Adrenal gland (tissue), 12 donors: ENCODE data around the gene ANKRD40CL. TPM values are rescaled to one million over a fixed set of nuclear protein-coding genes. Genes with fewer than 3 reads are reported as not detected.

ENCODE experiments used
- DNase-seq, 7 donors: peaks; one replicate each; pipeline ENCODE4 v3.0.0-alpha.2; 2019 to 2020
- H3K27ac ChIP-seq, 5 donors: fragments of 200-600 bp; sonication (generic) in 4 of 5; 1 replicate in 3 of 5; 2 replicates in 2 of 5; pipeline versions ENCODE4 v1.5.1 to v1.8.0; 2016 to 2020; ENCODE audit warnings: mild to moderate bottlenecking in 1 of 5
- H3K27me3 ChIP-seq: fragments of 200-600 bp; 2 replicates; pipeline ENCODE4 v1.8.0; 2021
- H3K36me3 ChIP-seq, 2 donors: fragments of 200-600 bp; replicated peaks in 1 of 2; 1 replicate in 1 of 2; 2 replicates in 1 of 2; pipeline versions ENCODE4 v1.5.1 to v1.8.0; 2018 to 2022
- H3K4me1 ChIP-seq, 2 donors: fragments of 200-600 bp; replicated peaks in 1 of 2; 1 replicate in 1 of 2; 2 replicates in 1 of 2; pipeline versions ENCODE4 v1.5.1 to v1.8.0; 2018 to 2021
- H3K4me3 ChIP-seq, 4 donors: fragments of 200-600 bp; sonication (generic) in 3 of 4; one replicate each; pipeline ENCODE4 v1.5.1; 2016 to 2018
- H3K9me3 ChIP-seq, 3 donors: fragments of 200-600 bp; sonication (generic) in 1 of 3; replicated peaks in 1 of 3; 1 replicate in 2 of 3; 2 replicates in 1 of 3; pipeline versions ENCODE4 v1.5.1 to v1.8.0; 2016 to 2021
- POLR2A ChIP-seq, 2 donors: fragments of 450-650 bp; IDR thresholded peaks; one replicate each; pipeline ENCODE4 v1.6.1; 2017; ENCODE audit warnings: antibody characterized with exemption in 2 of 2, mild to moderate bottlenecking in 2 of 2, moderate library complexity in 1 of 2
- WGBS, 4 donors: extraction: QIAGEN DNeasy Blood & Tissue Kit in 2 of 4; methylation state at CpG; one replicate each; pipeline versions ENCODE4 v1.1.5 to v1.1.7; 2013 to 2017; 5-methylcytosine and 5-hydroxymethylcytosine counted together
- intact Hi-C, 2 donors: fragments of 100-400 bp; cut with DNase I; formaldehyde crosslinking; loops; one replicate each; pipeline versions ENCODE4 v1.14.1 to v1.15.0; 2022 to 2023
- polyA plus RNA-seq, 3 donors: library from polyadenylated mRNA; stranded (reverse); fragments of 200-250 nt in 2 of 3; fragments of 350-450 nt in 1 of 3; fragmentation: Illumina TruSeq in 1 of 3; extraction: RNeasy Lipid Tissue Mini Kit (QIAGEN cat#74804) in 1 of 3; gene quantifications; one replicate each; pipeline ENCODE4 v1.2.3, GENCODE V29; 2013 to 2014
- total RNA-seq, 9 donors: library from RNA; depleted of rRNA in 4 of 9; stranded (reverse); fragments of >200 nt in 4 of 9; fragments of 120-200 nt in 1 of 9; fragmentation: NEBNext Ultra II Directional in 1 of 9; extraction: Animal tissue kit (Norgen Biotek cat#: 25700) in 1 of 9; gene quantifications; one replicate each; pipeline versions ENCODE4 v1.1.0 to v1.2.4, GENCODE V29; 2013 to 2023
- TF ChIP-seq, protein P1 (sequence below), 6 experiments: fragments of 450-650 bp in 4 of 6; fragments of 200-600 bp in 2 of 6; sonication (generic) in 1 of 6; IDR thresholded peaks; 1 replicate in 5 of 6; 2 replicates in 1 of 6; pipeline versions ENCODE4 v1.5.1 to v1.8.0; 2016 to 2021; ENCODE audit warnings: antibody characterized with exemption in 6 of 6, mild to moderate bottlenecking in 2 of 6, moderate library complexity in 1 of 6
- donor health status: healthy with polysubstance abuse.
- donor health status: Bipolar disorder and iron deficiency.
- donor health status: DM: yes; HTN: yes; CAD: no.
- donor health status: DM: no; HTN: no; CAD: no.
- donor health status: DM: no; HTN: no; CAD: no.
- donor health status: DM: yes; HTN: yes; CAD: no.

ANKRD40CL gene
- total and polyA plus RNA-seq, 12 donors: not detected

DNA sequence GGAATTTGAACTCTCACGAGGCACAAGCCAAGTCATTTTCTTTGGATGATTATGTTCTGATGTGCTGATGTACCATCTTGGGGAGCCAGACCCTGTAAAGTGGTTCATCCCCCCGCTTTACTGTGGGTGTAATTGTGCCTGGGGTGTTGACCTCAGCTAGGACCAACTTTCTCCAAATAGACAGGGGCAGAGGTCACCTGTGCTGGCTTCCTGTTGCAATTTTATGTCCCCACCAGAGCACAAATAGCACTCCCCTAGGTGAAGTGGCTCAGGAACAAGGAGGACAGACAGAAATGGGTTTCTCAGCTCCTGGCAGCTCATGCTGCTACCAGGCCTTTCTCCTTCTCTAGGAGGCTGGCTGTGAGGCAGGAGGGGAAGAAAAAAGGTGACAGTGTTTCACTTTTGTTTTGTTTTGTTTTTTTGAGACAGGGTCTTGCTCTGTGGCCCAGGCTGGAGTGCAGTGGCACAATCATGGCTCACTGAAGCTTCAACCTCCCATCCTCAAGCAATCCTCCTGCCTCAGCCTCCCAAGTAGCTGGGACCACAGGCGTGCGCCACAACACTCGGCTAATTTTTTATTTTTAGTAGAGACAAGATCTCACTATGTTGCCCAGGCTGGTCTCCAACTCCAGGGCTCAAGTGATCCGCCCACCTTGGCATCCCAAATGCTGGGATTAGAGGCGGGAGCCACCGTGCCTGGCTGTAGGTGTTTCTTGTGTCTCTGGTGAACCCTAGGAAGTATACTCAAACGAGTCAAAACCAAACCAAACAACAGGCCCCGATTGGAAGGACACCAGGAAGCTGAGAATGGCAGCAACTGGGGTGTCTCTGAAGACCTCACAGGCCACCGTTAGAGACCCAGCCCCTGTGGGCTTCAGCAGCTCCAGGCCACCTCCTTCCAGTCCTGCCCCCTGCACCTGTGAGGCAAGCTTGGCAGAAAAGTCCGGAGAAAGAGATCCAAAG, 35.6 kb upstream of the ANKRD40CL start:
- TF ChIP-seq, protein P1, sequence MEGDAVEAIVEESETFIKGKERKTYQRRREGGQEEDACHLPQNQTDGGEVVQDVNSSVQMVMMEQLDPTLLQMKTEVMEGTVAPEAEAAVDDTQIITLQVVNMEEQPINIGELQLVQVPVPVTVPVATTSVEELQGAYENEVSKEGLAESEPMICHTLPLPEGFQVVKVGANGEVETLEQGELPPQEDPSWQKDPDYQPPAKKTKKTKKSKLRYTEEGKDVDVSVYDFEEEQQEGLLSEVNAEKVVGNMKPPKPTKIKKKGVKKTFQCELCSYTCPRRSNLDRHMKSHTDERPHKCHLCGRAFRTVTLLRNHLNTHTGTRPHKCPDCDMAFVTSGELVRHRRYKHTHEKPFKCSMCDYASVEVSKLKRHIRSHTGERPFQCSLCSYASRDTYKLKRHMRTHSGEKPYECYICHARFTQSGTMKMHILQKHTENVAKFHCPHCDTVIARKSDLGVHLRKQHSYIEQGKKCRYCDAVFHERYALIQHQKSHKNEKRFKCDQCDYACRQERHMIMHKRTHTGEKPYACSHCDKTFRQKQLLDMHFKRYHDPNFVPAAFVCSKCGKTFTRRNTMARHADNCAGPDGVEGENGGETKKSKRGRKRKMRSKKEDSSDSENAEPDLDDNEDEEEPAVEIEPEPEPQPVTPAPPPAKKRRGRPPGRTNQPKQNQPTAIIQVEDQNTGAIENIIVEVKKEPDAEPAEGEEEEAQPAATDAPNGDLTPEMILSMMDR (IDR thresholded peaks at IDR 0.05): no peak
- TF ChIP-seq POLR2A (IDR thresholded peaks at IDR 0.05): no peak
- Histone ChIP-seq H3K27me3 (no peaks in the 10 kb centered on the region), H3K4me3 (no peak overlapping the region), H3K36me3 (no peaks in the 10 kb centered on the region), H3K27ac (no peak overlapping the region), H3K9me3 (no peaks in the 10 kb centered on the region), H3K4me1 (no peaks in the 10 kb centered on the region)
- DNase-seq: no peak
- WGBS, 4 donors: 85 to 94% (median 86%) methylated on average over 7 to 12 of the region's 12 CpGs
- intact Hi-C loops: no loop called here

DNA sequence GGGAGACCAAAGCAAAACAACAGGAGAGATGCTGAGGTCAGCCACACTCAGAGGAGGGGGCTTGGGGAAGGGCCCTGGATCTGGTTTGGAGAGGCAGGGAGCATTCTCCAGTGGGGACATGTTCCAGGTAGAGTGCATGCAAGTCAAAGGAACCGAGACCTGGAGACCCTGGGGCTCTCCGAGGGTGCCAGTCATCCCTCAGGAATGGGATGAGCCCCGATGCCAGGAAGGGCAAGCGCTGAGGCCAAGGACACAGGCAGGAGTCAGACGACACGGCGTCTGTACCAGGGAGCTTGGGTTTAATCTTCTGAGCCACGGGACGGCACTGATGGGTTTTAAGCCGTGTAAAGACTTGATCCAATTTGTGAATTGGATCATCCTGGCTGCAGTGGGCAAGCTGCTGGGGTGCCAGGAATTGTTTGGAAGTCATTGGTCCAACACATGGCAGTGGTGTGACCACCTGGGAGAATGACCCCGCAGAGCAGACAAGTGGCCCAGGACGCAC, 32.9 kb upstream of the ANKRD40CL start:
- Histone ChIP-seq H3K4me3 (no peak overlapping the region), H3K27me3 (no peaks in the 10 kb centered on the region), H3K4me1 (no peaks in the 10 kb centered on the region), H3K27ac (no peak overlapping the region), H3K9me3 (no peaks in the 10 kb centered on the region), H3K36me3 (no peaks in the 10 kb centered on the region)
- no peak for TF ChIP-seq POLR2A (IDR thresholded peaks at IDR 0.05)
- TF ChIP-seq, protein P1 (IDR thresholded peaks at IDR 0.05): no peak
- intact Hi-C loops: no loop called here
- peak in 5 of 7 donors; percentile 25 to 48 (median 44) for DNase-seq
- 61 to 85% (median 65%) methylated on average over 9 to 12 of the region's 12 CpGs for WGBS, 4 donors

DNA sequence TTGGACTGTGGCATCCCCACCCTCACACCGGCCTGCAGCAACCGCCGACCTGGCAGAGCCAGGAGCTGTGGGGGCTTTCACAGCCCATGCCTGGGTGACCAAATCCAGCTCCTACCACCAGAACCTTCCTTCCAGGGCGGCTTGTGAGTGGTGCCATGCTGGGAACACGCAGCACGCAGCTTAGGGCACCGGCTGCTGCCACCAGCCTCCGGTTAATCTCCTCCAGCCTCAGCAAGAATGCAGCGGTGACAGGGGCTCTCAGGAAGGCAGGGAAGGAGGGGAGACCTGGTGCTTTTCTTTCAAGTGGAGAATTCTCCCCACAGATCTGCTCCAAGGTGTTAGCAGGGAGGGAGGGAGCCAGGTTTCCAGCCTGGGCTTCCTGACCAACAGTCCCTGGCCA, 32.3 kb upstream of the ANKRD40CL start:
- intact Hi-C loops: no loop called here
- H3K27me3 ChIP-seq: no peaks in the 10 kb centered on the region
- no peaks in the 10 kb centered on the region for H3K36me3 ChIP-seq
- TF ChIP-seq, protein P1 (IDR thresholded peaks at IDR 0.05): no peak
- TF ChIP-seq POLR2A (IDR thresholded peaks at IDR 0.05): no peak
- no peaks in the 10 kb centered on the region for H3K4me1 ChIP-seq
- DNase-seq: no peak
- WGBS, 4 donors: 77 to 94% (median 89%) methylated on average over 3 to 9 of the region's 9 CpGs
- H3K4me3 ChIP-seq: no peak overlapping the region
- no peaks in the 10 kb centered on the region for H3K9me3 ChIP-seq
- H3K27ac ChIP-seq: no peak overlapping the region

DNA sequence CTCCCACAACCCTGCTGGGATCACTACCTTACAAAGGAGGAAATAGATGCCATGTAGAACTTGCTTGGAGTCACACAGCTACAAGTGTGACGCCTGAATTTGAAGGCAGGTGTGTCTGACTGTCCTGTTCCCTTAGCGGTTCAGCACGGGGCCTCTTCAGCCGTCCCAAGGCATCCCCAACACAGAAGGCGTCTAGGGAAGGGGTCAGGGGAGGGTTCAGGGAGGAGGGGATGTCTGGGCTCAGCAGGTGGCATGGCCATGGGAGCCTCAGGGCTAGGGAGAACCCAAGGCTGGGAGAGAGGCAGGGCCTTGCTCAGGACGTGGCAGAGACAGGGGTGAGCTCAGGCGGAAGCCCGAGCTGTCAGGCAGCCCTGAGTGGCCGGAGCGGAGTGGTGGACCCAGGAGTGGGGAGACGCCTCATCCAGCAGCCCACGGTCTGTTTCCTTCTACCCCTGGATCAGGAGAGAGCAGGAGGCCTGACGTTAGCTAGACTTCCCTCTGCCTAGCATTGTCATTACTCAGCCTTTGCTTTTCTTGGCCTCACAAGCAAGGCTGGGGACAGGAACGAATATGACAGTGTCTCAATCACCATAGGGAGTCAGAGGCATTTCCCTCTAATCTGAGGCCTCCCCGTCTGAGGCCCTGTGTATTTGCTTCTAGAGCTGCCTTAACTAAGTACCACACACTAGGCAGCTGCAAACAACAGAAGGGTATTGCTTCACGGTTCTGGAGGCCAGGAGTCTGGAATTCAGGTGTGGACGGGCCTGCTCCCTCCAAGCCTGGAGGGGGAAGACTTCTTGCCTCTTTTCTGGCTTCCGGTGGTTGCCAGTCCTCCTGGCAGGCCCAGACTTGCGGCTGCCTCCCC, 31.3 kb upstream of the ANKRD40CL start:
- TF ChIP-seq POLR2A (IDR thresholded peaks at IDR 0.05): no peak
- TF ChIP-seq, protein P1 (IDR thresholded peaks at IDR 0.05): no peak
- Histone ChIP-seq H3K4me1 (no peaks in the 10 kb centered on the region), H3K27me3 (no peaks in the 10 kb centered on the region), H3K27ac (no peak overlapping the region), H3K9me3 (no peaks in the 10 kb centered on the region), H3K36me3 (no peaks in the 10 kb centered on the region), H3K4me3 (no peak overlapping the region)
- WGBS, 4 donors: 86 to 94% (median 87%) methylated on average over 16 to 19 of the region's 19 CpGs
- no peak for DNase-seq
- intact Hi-C loops: no loop called here
